Endodermal cell (in vitro differentiated cells): ENCODE measurements around the gene PTBP1. TPM values are rescaled to one million over a fixed set of nuclear protein-coding genes. Genes with fewer than 3 reads are reported as not detected.

Experiments
- DNase-seq: peaks from one replicate; pipeline ENCODE4 v3.0.0-alpha.2; 2017
- H3K27ac ChIP-seq: 2 replicates; pipeline ENCODE4 v1.5.1; 2013; ENCODE audit warnings: mild to moderate bottlenecking, low read depth, low read length, moderate library complexity
- H3K27me3 ChIP-seq: 2 replicates; pipeline ENCODE4 v1.6.1; 2013; ENCODE audit warnings: mild to moderate bottlenecking, low read length, moderate library complexity; ENCODE audit not compliant: insufficient read depth, control insufficient read depth, poor library complexity, severe bottlenecking
- H3K36me3 ChIP-seq: 2 replicates; pipeline ENCODE4 v1.7.0; 2013; ENCODE audit warnings: mild to moderate bottlenecking, low read length, moderate library complexity; ENCODE audit not compliant: control insufficient read depth, insufficient read depth
- H3K4me1 ChIP-seq: one replicate; pipeline ENCODE4 v1.7.0; 2013; ENCODE audit warnings: low read length; ENCODE audit not compliant: control insufficient read depth, insufficient read depth
- H3K4me3 ChIP-seq: 2 replicates; pipeline ENCODE4 v1.5.1; 2013; ENCODE audit warnings: mild to moderate bottlenecking, low read length, moderate library complexity
- H3K9ac ChIP-seq: 2 replicates; pipeline ENCODE4 v1.6.1; 2013; ENCODE audit warnings: mild to moderate bottlenecking, low read length, moderate library complexity; ENCODE audit not compliant: poor library complexity, severe bottlenecking; ENCODE audit errors: extremely low read depth
- H3K9me3 ChIP-seq: 2 replicates; pipeline ENCODE4 v1.6.1; 2013; ENCODE audit warnings: mild to moderate bottlenecking, low read length, moderate library complexity; ENCODE audit not compliant: control insufficient read depth
- H3K27ac Mint-ChIP-seq: 2 replicates; pipeline ENCODE4 v1.8.0; 2020; ENCODE audit warnings: mixed read lengths
- H3K27me3 Mint-ChIP-seq: 2 replicates; pipeline ENCODE4 v1.8.0; 2021; ENCODE audit warnings: mild to moderate bottlenecking, mixed read lengths; ENCODE audit not compliant: insufficient read depth
- H3K36me3 Mint-ChIP-seq: 2 replicates; pipeline ENCODE4 v1.8.0; 2020; ENCODE audit warnings: low read depth, mixed read lengths
- H3K4me1 Mint-ChIP-seq: 2 replicates; pipeline ENCODE4 v1.8.0; 2020; ENCODE audit warnings: mixed read lengths
- H3K4me3 Mint-ChIP-seq: 2 replicates; pipeline ENCODE4 v1.8.0; 2020; ENCODE audit warnings: mild to moderate bottlenecking, moderate library complexity, mixed read lengths
- H3K9me3 Mint-ChIP-seq: 2 replicates; pipeline ENCODE4 v1.8.0; 2020; ENCODE audit warnings: mild to moderate bottlenecking, mixed read lengths
- CTCF ChIP-seq: fragments of 200-600 bp; sonication (generic); conservative IDR thresholded peaks from 2 replicates; pipeline ENCODE4 v1.5.0; 2021; ENCODE audit warnings: antibody characterized with exemption, mild to moderate bottlenecking
- WGBS, 2 experiments: methylation state at CpG; one replicate each; pipeline versions ENCODE4 v1.1.5 to v1.1.7; 2013; ENCODE audit warnings: missing lambda C conversion rate in 2 of 2, mixed read lengths in 1 of 2; ENCODE audit not compliant: insufficient coverage in 1 of 2, insufficient read length in 1 of 2; 5-methylcytosine and 5-hydroxymethylcytosine counted together
- total RNA-seq, 2 donors: library from RNA; stranded (reverse); fragmentation: NEBNext Ultra II Directional in 1 of 2; extraction: Animal tissue kit (Norgen Biotek cat#: 25700) in 1 of 2; gene quantifications; 2 replicates in 1 of 2; 3 replicates in 1 of 2; pipeline ENCODE4 v1.2.1, GENCODE V29; 2021

The PTBP1 gene
- total RNA-seq, 2 donors from 2014 or later, result 647 to 694 TPM

DNA sequence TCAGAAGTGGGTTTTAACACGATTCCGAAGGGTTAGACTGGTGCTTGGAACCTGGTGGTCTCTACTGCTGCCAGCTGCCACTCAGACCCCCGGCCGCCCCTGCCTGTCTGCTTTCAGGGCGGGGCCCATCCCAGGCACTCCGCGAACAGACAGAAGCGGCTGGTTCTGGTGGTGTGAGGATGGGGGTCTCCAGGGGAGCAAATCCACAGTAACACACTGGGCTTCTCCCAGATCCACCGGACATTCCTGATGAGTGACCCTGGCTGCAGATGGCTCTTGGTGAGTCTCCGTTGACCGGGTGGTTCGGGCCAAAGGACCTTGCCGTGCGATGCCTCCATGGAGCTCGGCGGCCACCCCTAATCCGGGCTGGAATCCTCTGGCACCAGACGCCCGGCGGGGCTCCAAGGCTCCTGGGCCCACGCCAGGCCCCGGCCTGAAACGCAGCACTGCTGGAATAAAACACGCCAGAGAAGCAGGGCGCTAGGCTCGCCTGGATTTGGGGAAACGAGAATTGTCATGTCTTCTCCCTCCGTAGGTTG is 2.1 kb upstream of the PTBP1 start:
- peaks cover 4% of the 10 kb centered on the region for H3K4me1 ChIP-seq
- TF ChIP-seq CTCF, result no peak
- no peaks in the 10 kb centered on the region for H3K9me3 ChIP-seq
- H3K4me3 Mint-ChIP-seq, result no peak overlapping the region
- 95 to 96% methylated on average over 21 to 28 of the region's 28 CpGs for WGBS, 2 experiments
- no peak overlapping the region for H3K27ac ChIP-seq
- peak; percentile 56 for DNase-seq
- H3K9me3 Mint-ChIP-seq, result no peaks in the 10 kb centered on the region
- H3K4me1 Mint-ChIP-seq, result peaks cover 15% of the 10 kb centered on the region
- H3K4me3 ChIP-seq, result no peak overlapping the region
- no peak overlapping the region for H3K27ac Mint-ChIP-seq
- H3K27me3 ChIP-seq, result no peaks in the 10 kb centered on the region
- H3K27me3 Mint-ChIP-seq, result no peaks in the 10 kb centered on the region
- H3K36me3 ChIP-seq, result peaks cover 12% of the 10 kb centered on the region
- no peak overlapping the region for H3K9ac ChIP-seq
- peaks cover 17% of the 10 kb centered on the region for H3K36me3 Mint-ChIP-seq

GRCh38 chr19:795691-796581 is 1.3 kb upstream of the PTBP1 start:
- no peak for TF ChIP-seq CTCF
- H3K4me3 Mint-ChIP-seq, result peak overlapping the region; percentile 88

DNA sequence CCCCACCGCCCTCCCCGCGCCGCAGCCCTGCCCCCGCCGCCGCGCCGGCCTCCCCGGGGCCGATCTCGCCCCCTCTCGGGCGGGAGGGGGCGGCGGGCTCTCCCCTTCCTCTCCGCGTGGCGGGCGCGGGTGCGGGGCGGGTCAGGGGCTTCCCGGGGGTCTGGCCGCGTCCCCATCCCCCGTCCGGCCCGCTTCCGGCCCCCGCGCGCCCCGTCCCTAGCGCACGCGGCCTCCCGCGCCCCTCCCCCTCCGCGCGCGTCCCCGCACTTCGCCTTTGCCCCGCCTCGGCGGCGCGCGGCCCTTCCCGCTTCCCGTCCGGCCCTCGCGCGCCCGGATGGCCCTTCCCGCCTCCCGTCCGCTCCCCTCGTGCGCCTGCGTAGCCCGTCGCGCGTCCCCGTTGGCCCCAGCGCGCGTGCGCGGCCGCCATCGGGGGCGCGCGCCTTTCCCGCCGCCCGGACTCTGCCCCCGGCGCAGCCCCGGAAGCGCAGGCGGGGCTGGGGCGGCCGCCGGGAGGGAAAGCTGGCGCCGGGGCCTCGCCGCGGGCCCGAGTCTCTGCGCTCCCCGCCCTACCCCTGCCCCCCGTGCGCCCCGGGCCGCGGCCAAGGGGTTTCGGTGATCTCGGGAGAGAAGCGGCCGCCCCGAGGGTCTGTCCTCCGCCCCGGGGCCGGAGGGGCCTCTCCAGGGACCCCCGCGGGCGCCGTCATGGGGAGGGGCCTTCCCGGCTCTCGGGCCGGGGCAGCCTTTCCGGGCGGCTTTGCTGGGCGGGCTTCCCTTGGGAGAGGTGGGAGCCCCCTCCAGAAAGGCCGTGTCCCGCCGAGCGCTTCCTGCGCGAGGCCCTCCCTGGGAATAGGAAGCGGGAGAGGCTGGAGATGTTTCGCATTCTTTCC is 519 bp downstream of the PTBP1 start:
- Mint-ChIP-seq H3K4me1 (peaks cover 22% of the 10 kb centered on the region), H3K36me3 (peaks cover 34% of the 10 kb centered on the region), H3K9me3 (no peaks in the 10 kb centered on the region), H3K27me3 (no peaks in the 10 kb centered on the region), H3K27ac (peak overlapping the region; percentile 96), H3K4me3 (peak overlapping the region; percentile 88)
- peak overlapping the region; percentile 93 for H3K4me3 ChIP-seq
- H3K4me1 ChIP-seq, result peaks cover 26% of the 10 kb centered on the region
- peak; percentile 12 for TF ChIP-seq CTCF
- peak overlapping the region; percentile 98 for H3K9ac ChIP-seq
- no peaks in the 10 kb centered on the region for H3K27me3 ChIP-seq
- DNase-seq, result peak; percentile 92
- WGBS, 2 experiments, result 0% methylated on average over 22 to 129 of the region's 129 CpGs
- H3K9me3 ChIP-seq, result no peaks in the 10 kb centered on the region
- peaks cover 37% of the 10 kb centered on the region for H3K36me3 ChIP-seq
- peak overlapping the region; percentile 98 for H3K27ac ChIP-seq

More at GRCh38 chr19:795691-796581, 1.3 kb upstream of the PTBP1 start:
- Histone ChIP-seq H3K4me1 (peaks cover 11% of the 10 kb centered on the region), H3K4me3 (no peak overlapping the region), H3K36me3 (peaks cover 20% of the 10 kb centered on the region), H3K9ac (peak overlapping the region; percentile 34), H3K9me3 (no peaks in the 10 kb centered on the region), H3K27ac (no peak overlapping the region), H3K27me3 (no peaks in the 10 kb centered on the region)
- Mint-ChIP-seq H3K36me3 (peaks cover 22% of the 10 kb centered on the region), H3K27ac (no peak overlapping the region), H3K4me1 (peaks cover 21% of the 10 kb centered on the region), H3K9me3 (no peaks in the 10 kb centered on the region), H3K27me3 (no peaks in the 10 kb centered on the region)
- WGBS, 2 experiments, result 92 to 97% methylated on average over 30 to 39 of the region's 39 CpGs
- DNase-seq, result no peak
